Measurements from ENCODE around the gene KITLG. TPM values are rescaled to one million over a fixed set of nuclear protein-coding genes. Genes with fewer than 3 reads are reported as not detected.

Gene KITLG
- total RNA-seq, 2 donors from 2014 or later, result 4.4 to 4.9 TPM

GRCh38 chr12:88458327-88458726 lies 121.9 kb downstream of the KITLG start:
- Histone ChIP-seq H3K9me3 (no peaks in the 10 kb centered on the region), H3K4me3 (no peak overlapping the region), H3K27me3 (no peaks in the 10 kb centered on the region), H3K27ac (no peak overlapping the region), H3K4me1 (no peaks in the 10 kb centered on the region), H3K36me3 (replicated peaks in 1 of 2; ENCODE audit: insufficient read depth in 1 of 2, low read depth in 2 of 2) (no peaks in the 10 kb centered on the region)
- ATAC-seq (no peak), DNase-seq (no peak)
- intact Hi-C loops (cut with DNase I), result no loop called here
- TF ChIP-seq POLR2A (IDR thresholded peaks at IDR 0.05), result no peak
- no peak for TF ChIP-seq CTCF (IDR thresholded peaks at IDR 0.05)
- 67 to 82% methylated on average over 1 of the region's 1 CpG for WGBS, 2 donors

- TF ChIP-seq CTCF (IDR thresholded peaks at IDR 0.05) (no peak), POLR2A (IDR thresholded peaks at IDR 0.05) (no peak)
- H3K4me3 ChIP-seq, result no peak overlapping the region
- no peaks in the 10 kb centered on the region for H3K27me3 ChIP-seq
- H3K4me1 ChIP-seq, result no peaks in the 10 kb centered on the region
- DNase-seq (no peak), ATAC-seq (no peak)
- intact Hi-C loops (cut with DNase I), result no loop called here
- no peaks in the 10 kb centered on the region for H3K36me3 ChIP-seq (replicated peaks in 1 of 2; ENCODE audit: insufficient read depth in 1 of 2, low read depth in 2 of 2)
- H3K27ac ChIP-seq, result no peak overlapping the region
- H3K9me3 ChIP-seq, result no peaks in the 10 kb centered on the region
These were observed 126.9 kb downstream of the KITLG start for GRCh38 chr12:88453323-88453722.

- intact Hi-C loops (cut with DNase I), result no loop called here
- no peak overlapping the region for H3K4me3 ChIP-seq
- DNase-seq, result no peak
- WGBS, 2 donors, result 88 to 89% methylated on average over 3 of the region's 3 CpGs
- no peak overlapping the region for H3K27ac ChIP-seq
- no peaks in the 10 kb centered on the region for H3K9me3 ChIP-seq
- H3K4me1 ChIP-seq, result no peaks in the 10 kb centered on the region
- H3K36me3 ChIP-seq (replicated peaks in 1 of 2; ENCODE audit: insufficient read depth in 1 of 2, low read depth in 2 of 2), result no peaks in the 10 kb centered on the region
- TF ChIP-seq CTCF (IDR thresholded peaks at IDR 0.05) (no peak), POLR2A (IDR thresholded peaks at IDR 0.05) (no peak)
- H3K27me3 ChIP-seq, result no peaks in the 10 kb centered on the region
- no peak for ATAC-seq
These were observed 129.1 kb downstream of the KITLG start for GRCh38 chr12:88451205-88451604.

- H3K9me3 ChIP-seq, result no peaks in the 10 kb centered on the region
- H3K27me3 ChIP-seq, result no peaks in the 10 kb centered on the region
- no peak for DNase-seq
- TF ChIP-seq POLR2A (IDR thresholded peaks at IDR 0.05) (no peak), CTCF (IDR thresholded peaks at IDR 0.05) (no peak)
- intact Hi-C loops (cut with DNase I), result no loop called here
- 72 to 78% methylated on average over 1 of the region's 1 CpG for WGBS, 2 donors
- no peaks in the 10 kb centered on the region for H3K4me1 ChIP-seq
- H3K4me3 ChIP-seq, result no peak overlapping the region
- no peaks in the 10 kb centered on the region for H3K36me3 ChIP-seq (replicated peaks in 1 of 2; ENCODE audit: insufficient read depth in 1 of 2, low read depth in 2 of 2)
- no peak overlapping the region for H3K27ac ChIP-seq
- no peak for ATAC-seq
These were observed 130.1 kb downstream of the KITLG start for GRCh38 chr12:88450136-88450535.

GRCh38 chr12:88448337-88448915 lies 131.8 kb downstream of the KITLG start:
- WGBS, 2 donors, result 75 to 80% methylated on average over 5 of the region's 5 CpGs
- ATAC-seq (no peak), DNase-seq (no peak)
- Histone ChIP-seq H3K4me1 (no peaks in the 10 kb centered on the region), H3K27ac (no peak overlapping the region), H3K4me3 (no peak overlapping the region), H3K27me3 (no peaks in the 10 kb centered on the region), H3K9me3 (no peaks in the 10 kb centered on the region), H3K36me3 (replicated peaks in 1 of 2; ENCODE audit: insufficient read depth in 1 of 2, low read depth in 2 of 2) (no peaks in the 10 kb centered on the region)
- intact Hi-C loops (cut with DNase I), result no loop called here
- TF ChIP-seq POLR2A (IDR thresholded peaks at IDR 0.05) (no peak), CTCF (IDR thresholded peaks at IDR 0.05) (no peak)
